ENCODE results near the gene ALG1L2.
"Not testable (repeated sequence)": the region's sequence is repeated elsewhere in the genome, so short reads cannot be mapped to it uniquely, and the experiment has no call there.

ALG1L2 gene

DNA sequence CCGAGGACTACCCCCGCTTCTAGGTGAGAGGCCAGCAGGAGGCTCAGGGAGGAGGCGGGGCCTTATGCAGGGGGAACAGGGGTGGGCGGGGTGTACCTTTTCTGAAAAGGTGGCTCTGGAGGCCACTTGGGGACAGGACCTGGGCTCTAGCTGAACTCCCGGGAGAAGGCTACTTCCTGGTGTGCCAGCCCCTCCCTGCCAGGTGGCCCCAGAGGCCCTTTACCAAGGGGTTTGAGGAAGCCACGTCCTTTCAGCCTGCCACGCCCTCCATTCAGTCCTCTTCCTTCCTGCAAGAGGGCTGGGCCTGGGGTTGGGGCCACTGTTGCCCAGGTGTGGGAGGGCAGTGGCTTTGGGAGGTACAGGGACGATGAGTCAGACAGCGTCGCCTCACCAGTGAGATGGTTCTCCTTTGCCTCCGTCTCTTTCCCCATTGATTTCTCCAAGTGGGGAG lies 12.9 kb downstream of the ALG1L2 start:
- not testable (repeated sequence) for H3K9ac ChIP-seq (ENCODE audit: low read depth, low read length); H3K27ac ChIP-seq (ENCODE audit: low read depth, low read length); H3K9me3 ChIP-seq (ENCODE audit: control insufficient read depth, insufficient read depth, low read length); H3K4me1 ChIP-seq (ENCODE audit: control insufficient read depth, insufficient read depth, low read length); H3K36me3 ChIP-seq (ENCODE audit: control insufficient read depth, insufficient read depth, low read length); H3K4me3 ChIP-seq (ENCODE audit: low read depth, low read length); H3K27me3 ChIP-seq (ENCODE audit: control insufficient read depth, insufficient read depth, low read length)

DNA sequence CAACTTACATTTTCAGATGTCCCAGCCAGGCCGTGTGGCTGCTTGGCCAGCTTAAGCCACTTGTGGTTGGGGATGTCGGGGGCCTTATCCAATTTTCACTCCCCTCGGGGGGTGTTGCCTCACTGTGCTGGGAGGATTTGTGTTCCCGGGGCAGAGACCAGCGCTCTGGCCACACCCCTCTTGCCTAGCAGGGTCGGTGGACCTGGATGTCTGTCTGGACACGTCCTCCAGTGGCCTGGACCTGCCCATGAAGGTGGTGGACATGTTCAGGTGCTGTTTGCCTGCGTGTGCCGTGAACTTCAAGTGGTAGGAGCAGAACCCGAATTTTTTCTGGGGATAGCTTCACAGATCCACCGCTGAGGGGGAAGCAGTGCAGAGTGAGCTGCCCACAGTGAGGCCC lies 14.2 kb downstream of the ALG1L2 start:
- H3K4me1 ChIP-seq (ENCODE audit: control insufficient read depth, insufficient read depth, low read length); H3K4me3 ChIP-seq (ENCODE audit: low read depth, low read length); H3K9ac ChIP-seq (ENCODE audit: low read depth, low read length); H3K36me3 ChIP-seq (ENCODE audit: control insufficient read depth, insufficient read depth, low read length); H3K9me3 ChIP-seq (ENCODE audit: control insufficient read depth, insufficient read depth, low read length); H3K27me3 ChIP-seq (ENCODE audit: control insufficient read depth, insufficient read depth, low read length); H3K27ac ChIP-seq (ENCODE audit: low read depth, low read length): not testable (repeated sequence)

DNA sequence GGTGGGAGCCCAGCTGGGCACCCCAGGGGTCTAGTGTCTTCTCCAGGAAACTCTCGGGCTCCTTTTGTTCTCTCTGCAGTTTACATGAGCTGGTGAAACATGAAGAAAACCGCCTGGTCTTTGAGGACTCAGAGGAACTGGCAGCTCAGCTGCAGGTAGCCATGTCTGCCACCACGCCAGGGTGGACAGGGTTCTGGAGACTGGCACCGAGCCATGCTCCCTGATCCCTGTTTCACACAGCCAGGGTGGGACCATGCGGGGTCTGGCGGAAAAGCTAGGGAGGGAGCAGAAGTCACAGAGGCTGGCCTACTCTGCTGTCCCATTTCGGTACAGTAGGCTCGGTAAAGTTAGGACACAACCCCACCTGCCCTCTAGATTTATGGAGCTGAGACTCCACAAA lies 15.5 kb downstream of the ALG1L2 start:
- H3K9ac ChIP-seq (ENCODE audit: low read depth, low read length); H3K36me3 ChIP-seq (ENCODE audit: control insufficient read depth, insufficient read depth, low read length); H3K4me3 ChIP-seq (ENCODE audit: low read depth, low read length); H3K27me3 ChIP-seq (ENCODE audit: control insufficient read depth, insufficient read depth, low read length); H3K4me1 ChIP-seq (ENCODE audit: control insufficient read depth, insufficient read depth, low read length); H3K9me3 ChIP-seq (ENCODE audit: control insufficient read depth, insufficient read depth, low read length); H3K27ac ChIP-seq (ENCODE audit: low read depth, low read length): not testable (repeated sequence)

DNA sequence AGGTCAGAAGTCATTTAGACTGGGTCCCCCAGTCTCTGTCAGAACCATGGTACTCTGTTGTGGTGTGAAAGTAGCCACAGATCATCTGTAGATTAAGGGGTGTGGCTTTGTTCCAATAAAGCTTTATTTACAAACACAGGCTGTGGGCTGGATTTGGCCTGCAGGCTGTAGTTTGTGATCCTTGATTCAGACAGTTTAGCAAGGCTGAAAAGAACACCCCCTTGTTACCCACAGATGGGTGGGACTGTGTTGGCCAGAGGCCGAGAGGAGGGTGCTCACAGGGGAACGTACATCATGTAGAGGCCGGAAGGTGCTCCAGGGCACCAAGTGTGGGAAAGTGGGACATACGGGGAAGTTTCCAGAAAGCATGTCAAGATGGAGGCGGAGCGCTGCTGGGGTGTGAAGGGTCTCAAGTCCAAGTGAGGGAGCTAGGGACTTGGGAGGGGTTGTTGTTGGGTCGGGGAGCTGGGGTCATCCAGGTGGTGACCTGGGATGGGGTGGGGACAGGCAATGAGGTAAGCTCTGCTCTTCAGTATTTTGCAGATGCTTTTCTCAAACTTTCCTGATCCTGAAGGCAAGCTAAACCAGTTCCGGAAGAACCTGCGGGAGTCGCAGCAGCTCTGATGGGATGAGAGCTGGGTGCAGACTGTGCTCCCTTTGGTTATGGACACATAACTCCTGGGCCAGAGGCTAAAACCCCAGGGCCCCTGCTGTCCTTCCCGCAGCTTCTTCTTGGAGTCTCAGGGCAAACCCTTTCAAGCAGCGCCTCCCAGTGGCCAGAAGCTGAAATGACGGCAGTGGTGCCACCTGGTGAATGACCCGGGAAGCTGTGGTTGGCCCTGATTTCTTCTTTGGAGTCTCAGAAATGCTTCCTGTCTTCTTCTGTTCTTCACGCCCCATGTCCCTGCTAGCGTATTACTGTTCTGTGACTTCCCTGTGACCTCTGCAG lies 16.3 kb downstream of the ALG1L2 start:
- not testable (repeated sequence) for H3K4me1 ChIP-seq (ENCODE audit: control insufficient read depth, insufficient read depth, low read length); H3K27ac ChIP-seq (ENCODE audit: low read depth, low read length)

DNA sequence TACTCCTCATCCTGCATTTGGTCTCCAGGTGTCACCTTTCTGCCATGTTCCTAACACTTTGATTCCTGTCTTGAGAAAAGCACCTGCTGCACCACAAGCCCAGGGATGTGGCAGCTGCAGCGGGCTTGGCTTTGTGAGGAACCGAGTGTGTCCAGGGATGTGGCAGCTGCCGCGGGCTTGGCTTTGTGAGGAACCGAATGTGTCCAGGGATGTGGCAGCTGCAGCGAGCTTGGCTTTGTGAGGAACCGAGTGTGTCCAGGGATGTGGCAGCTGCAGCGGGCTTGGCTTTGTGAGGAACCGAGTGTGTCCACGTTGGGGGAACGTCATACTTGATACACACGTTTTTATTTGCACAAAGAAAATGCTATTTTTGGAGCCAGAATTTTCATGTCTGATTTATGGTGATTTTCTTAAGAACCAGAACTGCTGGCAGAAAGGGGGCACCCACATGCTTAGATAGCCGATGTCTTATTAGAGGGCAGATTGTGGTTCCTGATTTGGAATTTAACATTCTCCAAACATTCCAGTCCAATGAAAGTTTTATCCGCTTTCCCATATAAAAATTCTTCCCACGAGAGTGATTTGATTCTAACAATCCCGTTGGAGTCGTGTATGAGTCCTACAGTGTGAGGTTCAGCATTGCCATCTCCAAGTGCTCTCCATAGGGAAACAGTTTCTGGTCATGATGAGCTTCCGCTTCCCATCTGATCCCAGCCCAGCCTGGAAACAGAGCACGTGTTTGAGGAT lies 17.2 kb downstream of the ALG1L2 start:
- H3K9ac ChIP-seq (ENCODE audit: low read depth, low read length); H3K36me3 ChIP-seq (ENCODE audit: control insufficient read depth, insufficient read depth, low read length): not testable (repeated sequence)

More for the DNA sequence above, 16.3 kb downstream of the ALG1L2 start:
- not testable (repeated sequence) for H3K4me3 ChIP-seq (ENCODE audit: low read depth, low read length); H3K36me3 ChIP-seq (ENCODE audit: control insufficient read depth, insufficient read depth, low read length); H3K27me3 ChIP-seq (ENCODE audit: control insufficient read depth, insufficient read depth, low read length); H3K9me3 ChIP-seq (ENCODE audit: control insufficient read depth, insufficient read depth, low read length); H3K9ac ChIP-seq (ENCODE audit: low read depth, low read length)

DNA sequence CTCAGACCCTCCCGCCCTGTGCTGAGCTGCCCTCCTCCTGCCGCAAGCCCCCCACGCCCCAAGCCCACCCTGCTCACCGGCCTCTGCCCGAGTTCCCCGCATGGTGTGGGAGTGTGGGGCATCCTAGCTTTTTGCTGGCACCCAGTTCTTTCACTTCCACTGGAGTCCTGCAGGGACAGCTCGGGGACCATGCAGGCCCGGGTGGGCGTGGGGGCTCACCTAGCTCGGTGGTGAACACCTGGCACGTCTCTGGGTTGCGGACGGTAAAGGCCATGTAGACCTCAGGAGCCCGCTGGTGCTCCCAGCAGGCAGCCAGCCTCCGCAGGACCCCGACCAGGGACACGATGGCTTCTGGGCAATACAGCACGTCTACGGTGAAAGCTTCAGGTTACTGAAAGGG lies 20.9 kb downstream of the ALG1L2 start:
- H3K36me3 ChIP-seq (ENCODE audit: control insufficient read depth, insufficient read depth, low read length); H3K4me3 ChIP-seq (ENCODE audit: low read depth, low read length); H3K27me3 ChIP-seq (ENCODE audit: control insufficient read depth, insufficient read depth, low read length); H3K9ac ChIP-seq (ENCODE audit: low read depth, low read length); H3K9me3 ChIP-seq (ENCODE audit: control insufficient read depth, insufficient read depth, low read length); H3K27ac ChIP-seq (ENCODE audit: low read depth, low read length); H3K4me1 ChIP-seq (ENCODE audit: control insufficient read depth, insufficient read depth, low read length): not testable (repeated sequence)

More for the DNA sequence above, 17.2 kb downstream of the ALG1L2 start:
- not testable (repeated sequence) for H3K27me3 ChIP-seq (ENCODE audit: control insufficient read depth, insufficient read depth, low read length); H3K4me1 ChIP-seq (ENCODE audit: control insufficient read depth, insufficient read depth, low read length); H3K9me3 ChIP-seq (ENCODE audit: control insufficient read depth, insufficient read depth, low read length); H3K4me3 ChIP-seq (ENCODE audit: low read depth, low read length); H3K27ac ChIP-seq (ENCODE audit: low read depth, low read length)

DNA sequence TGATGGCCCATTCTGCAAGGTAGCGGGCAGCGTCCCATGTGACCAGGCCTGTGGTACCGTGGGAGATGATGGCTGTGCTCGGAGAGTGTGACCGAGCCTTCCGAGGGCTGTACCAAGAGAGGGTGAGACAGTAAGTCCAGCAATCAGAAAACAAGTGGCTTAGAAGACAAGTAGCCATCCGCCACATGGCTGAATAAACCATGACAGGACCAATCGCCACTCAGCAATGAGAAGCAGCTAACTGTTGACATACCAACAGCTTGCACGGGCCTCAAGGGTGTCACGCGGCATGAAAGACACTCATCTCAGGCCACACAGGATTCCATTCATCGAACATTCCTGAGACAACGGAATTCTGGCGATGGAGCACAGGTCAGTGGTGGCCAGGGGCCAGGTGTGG lies 22.6 kb downstream of the ALG1L2 start:
- not testable (repeated sequence) for H3K27me3 ChIP-seq (ENCODE audit: control insufficient read depth, insufficient read depth, low read length); H3K27ac ChIP-seq (ENCODE audit: low read depth, low read length); H3K4me1 ChIP-seq (ENCODE audit: control insufficient read depth, insufficient read depth, low read length); H3K36me3 ChIP-seq (ENCODE audit: control insufficient read depth, insufficient read depth, low read length); H3K9ac ChIP-seq (ENCODE audit: low read depth, low read length); H3K9me3 ChIP-seq (ENCODE audit: control insufficient read depth, insufficient read depth, low read length); H3K4me3 ChIP-seq (ENCODE audit: low read depth, low read length)

DNA sequence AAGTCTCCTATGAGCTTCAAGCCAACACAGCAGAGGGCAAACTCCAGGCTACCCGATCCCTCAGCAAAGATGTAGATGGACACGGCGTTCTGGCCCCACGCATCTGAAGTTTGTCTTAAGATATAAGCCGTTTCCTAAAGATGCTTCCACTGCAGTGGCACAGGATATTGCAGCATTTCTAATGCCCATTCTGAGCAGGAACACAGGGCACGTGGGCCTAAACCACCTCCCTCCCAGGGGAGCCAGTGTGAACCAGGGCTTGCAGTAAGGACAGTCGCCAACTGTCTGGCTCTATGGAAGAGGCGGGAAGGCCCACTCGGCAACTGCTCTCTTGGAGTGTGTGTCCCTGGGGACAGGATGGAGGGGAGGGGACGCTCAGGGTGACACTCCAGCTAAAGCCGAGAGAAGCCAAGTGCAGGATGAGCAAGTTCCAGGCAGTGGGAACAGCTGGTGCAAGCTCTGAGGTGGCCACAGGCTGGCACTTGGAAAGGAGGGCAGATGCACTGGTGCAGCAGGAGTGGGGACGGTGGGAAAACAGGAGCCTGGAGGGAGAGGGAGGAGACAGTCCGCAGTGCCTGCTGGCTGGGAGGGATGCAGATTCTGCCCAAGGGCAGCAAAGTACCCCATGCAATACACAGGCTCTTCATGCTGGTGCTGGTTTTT lies 25.8 kb downstream of the ALG1L2 start:
- H3K27ac ChIP-seq (ENCODE audit: low read depth, low read length); H3K9ac ChIP-seq (ENCODE audit: low read depth, low read length); H3K36me3 ChIP-seq (ENCODE audit: control insufficient read depth, insufficient read depth, low read length); H3K27me3 ChIP-seq (ENCODE audit: control insufficient read depth, insufficient read depth, low read length); H3K4me1 ChIP-seq (ENCODE audit: control insufficient read depth, insufficient read depth, low read length); H3K4me3 ChIP-seq (ENCODE audit: low read depth, low read length); H3K9me3 ChIP-seq (ENCODE audit: control insufficient read depth, insufficient read depth, low read length): not testable (repeated sequence)

DNA sequence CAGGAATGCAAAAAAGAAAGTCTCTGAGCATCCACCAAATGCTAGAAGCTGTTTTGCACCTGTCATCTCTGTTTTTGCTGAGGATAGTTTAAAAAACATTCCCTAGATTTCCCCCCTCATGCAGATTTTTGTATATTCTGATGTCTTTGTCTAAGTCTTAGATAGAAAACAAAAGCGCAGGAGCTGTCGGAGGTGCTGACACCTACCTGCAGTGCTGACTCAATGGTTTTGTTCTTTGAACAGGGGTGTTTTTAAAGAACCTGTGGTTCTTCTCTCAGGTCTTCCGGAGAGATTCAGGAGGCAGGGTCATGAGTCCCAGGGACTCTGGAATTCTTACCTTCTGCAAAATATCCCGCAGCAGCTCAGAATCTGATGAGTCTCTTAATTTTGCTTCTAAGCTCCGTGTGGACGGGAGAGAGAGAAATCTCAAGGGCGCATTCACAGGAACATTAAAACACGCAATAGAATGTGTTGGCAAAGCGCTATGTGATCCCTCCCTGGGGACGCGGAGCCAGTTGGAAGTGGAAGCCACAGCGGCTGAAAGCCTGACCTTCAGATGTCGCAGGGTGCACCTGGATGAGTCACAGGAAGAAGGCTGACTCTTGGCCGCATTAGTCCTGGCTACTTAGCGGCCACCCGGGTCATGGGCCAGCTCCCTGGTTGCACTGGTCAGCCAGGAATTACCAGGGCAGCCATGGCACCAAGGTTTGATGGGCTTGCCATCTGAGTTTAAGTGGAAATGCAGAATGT lies 27.4 kb downstream of the ALG1L2 start:
- H3K27ac ChIP-seq (ENCODE audit: low read depth, low read length); H3K9ac ChIP-seq (ENCODE audit: low read depth, low read length); H3K27me3 ChIP-seq (ENCODE audit: control insufficient read depth, insufficient read depth, low read length); H3K36me3 ChIP-seq (ENCODE audit: control insufficient read depth, insufficient read depth, low read length); H3K4me3 ChIP-seq (ENCODE audit: low read depth, low read length); H3K9me3 ChIP-seq (ENCODE audit: control insufficient read depth, insufficient read depth, low read length); H3K4me1 ChIP-seq (ENCODE audit: control insufficient read depth, insufficient read depth, low read length): not testable (repeated sequence)

DNA sequence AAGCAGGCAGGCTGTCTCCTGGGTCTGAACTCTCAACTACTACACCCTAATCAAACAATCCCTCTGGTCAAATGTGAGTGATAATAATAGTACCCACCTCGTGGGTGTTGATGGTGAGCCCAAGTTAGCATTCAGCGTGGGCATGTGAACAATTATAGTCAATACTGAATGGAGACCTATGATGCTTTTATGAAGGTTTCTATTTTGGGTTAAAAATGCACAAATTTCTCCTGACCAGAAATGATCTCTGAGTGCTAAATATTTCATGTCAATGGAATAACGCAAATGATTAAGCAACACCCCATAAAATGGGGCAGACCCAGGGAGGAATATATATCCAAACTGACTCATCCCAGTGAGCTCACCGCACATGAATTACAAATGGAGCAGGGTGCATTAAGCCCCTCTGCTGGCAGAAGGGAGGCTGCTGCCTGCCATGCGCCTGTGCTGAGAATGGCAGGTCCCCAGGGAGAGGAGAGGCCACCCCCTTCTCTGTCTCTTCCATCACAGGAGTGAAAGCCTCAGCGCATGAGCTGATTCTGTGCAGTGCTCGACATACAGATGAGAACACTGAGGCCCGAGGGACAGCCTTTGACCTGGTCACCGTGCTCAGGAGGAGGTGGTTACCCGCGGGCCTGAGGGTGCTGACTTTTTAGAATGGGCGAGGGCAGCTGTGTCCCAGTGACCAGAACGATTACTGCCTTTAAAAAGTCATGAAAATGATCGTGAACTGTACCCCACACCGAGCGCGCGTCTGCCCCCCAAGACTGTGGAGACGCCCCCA lies 28.9 kb downstream of the ALG1L2 start:
- peak overlapping the region; percentile 87 for H3K27ac ChIP-seq (ENCODE audit: low read depth, low read length)
- not testable (repeated sequence) for H3K4me1 ChIP-seq (ENCODE audit: control insufficient read depth, insufficient read depth, low read length); H3K27me3 ChIP-seq (ENCODE audit: control insufficient read depth, insufficient read depth, low read length); H3K9ac ChIP-seq (ENCODE audit: low read depth, low read length); H3K36me3 ChIP-seq (ENCODE audit: control insufficient read depth, insufficient read depth, low read length); H3K9me3 ChIP-seq (ENCODE audit: control insufficient read depth, insufficient read depth, low read length)
- peak overlapping the region; percentile 80 for H3K4me3 ChIP-seq (ENCODE audit: low read depth, low read length)
